ENCODE measurements around the gene COMP. TPM values are rescaled to one million over a fixed set of nuclear protein-coding genes. Genes with fewer than 3 reads are reported as not detected.
"Not testable (repeated sequence)": the region's sequence is repeated elsewhere in the genome, so short reads cannot be mapped to it uniquely, and the experiment has no call there.

COMP gene
- total RNA-seq, 1 experiment from 2014 or later: 0.13 TPM

- Mint-ChIP-seq H3K27me3 (ENCODE audit: low read depth) (peaks cover 74% of the 10 kb centered on the region), H3K27ac (no peak overlapping the region), H3K4me3 (no peak overlapping the region), H3K4me1 (no peaks in the 10 kb centered on the region), H3K36me3 (no peaks in the 10 kb centered on the region), H3K9me3 (no peaks in the 10 kb centered on the region)
- TF ChIP-seq, protein P1, sequence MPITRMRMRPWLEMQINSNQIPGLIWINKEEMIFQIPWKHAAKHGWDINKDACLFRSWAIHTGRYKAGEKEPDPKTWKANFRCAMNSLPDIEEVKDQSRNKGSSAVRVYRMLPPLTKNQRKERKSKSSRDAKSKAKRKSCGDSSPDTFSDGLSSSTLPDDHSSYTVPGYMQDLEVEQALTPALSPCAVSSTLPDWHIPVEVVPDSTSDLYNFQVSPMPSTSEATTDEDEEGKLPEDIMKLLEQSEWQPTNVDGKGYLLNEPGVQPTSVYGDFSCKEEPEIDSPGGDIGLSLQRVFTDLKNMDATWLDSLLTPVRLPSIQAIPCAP (CRISPR knock-in tag; IDR thresholded peaks at IDR 0.05): no peak
- no peak for TF ChIP-seq ZNF232 (CRISPR knock-in tag; IDR thresholded peaks at IDR 0.05)
- TF ChIP-seq ELF4 (CRISPR knock-in tag; IDR thresholded peaks at IDR 0.05; ENCODE audit: low read depth): no peak
- no peak for TF ChIP-seq ZMAT4 (CRISPR knock-in tag; IDR thresholded peaks at IDR 0.05)
- TF ChIP-seq, protein P2, sequence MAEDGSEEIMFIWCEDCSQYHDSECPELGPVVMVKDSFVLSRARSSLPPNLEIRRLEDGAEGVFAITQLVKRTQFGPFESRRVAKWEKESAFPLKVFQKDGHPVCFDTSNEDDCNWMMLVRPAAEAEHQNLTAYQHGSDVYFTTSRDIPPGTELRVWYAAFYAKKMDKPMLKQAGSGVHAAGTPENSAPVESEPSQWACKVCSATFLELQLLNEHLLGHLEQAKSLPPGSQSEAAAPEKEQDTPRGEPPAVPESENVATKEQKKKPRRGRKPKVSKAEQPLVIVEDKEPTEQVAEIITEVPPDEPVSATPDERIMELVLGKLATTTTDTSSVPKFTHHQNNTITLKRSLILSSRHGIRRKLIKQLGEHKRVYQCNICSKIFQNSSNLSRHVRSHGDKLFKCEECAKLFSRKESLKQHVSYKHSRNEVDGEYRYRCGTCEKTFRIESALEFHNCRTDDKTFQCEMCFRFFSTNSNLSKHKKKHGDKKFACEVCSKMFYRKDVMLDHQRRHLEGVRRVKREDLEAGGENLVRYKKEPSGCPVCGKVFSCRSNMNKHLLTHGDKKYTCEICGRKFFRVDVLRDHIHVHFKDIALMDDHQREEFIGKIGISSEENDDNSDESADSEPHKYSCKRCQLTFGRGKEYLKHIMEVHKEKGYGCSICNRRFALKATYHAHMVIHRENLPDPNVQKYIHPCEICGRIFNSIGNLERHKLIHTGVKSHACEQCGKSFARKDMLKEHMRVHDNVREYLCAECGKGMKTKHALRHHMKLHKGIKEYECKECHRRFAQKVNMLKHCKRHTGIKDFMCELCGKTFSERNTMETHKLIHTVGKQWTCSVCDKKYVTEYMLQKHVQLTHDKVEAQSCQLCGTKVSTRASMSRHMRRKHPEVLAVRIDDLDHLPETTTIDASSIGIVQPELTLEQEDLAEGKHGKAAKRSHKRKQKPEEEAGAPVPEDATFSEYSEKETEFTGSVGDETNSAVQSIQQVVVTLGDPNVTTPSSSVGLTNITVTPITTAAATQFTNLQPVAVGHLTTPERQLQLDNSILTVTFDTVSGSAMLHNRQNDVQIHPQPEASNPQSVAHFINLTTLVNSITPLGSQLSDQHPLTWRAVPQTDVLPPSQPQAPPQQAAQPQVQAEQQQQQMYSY (CRISPR knock-in tag; IDR thresholded peaks at IDR 0.05): no peak
- no peak for DNase-seq (ENCODE audit: low spot score)
- POLR2A ChIA-PET: no interaction called here
- CTCF ChIA-PET: no interaction called here
- no peak for ATAC-seq
Observed at GRCh38 chr19:18815673-18816072, 24.6 kb upstream of the COMP start.

DNA sequence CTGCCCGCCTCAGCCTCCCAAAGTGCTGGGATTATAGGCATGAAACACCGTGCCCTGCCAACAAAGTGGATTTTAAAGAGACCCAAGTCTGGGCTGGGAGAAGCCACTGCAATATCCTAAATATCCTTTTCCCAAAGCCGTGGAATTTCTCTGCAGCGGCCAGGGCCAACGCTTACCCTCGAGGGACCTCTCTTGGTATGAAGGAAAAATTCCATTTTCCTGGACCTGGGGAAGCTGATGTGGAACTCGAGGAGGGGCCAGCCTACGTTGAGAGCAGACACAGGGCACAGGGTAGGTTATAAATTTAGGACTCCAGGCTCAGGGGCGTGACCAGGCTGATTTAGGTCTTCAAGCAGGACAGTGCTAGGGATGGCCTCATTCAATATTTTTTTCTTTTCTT, 23.0 kb upstream of the COMP start:
- Mint-ChIP-seq H3K27me3 (ENCODE audit: low read depth) (peaks cover 73% of the 10 kb centered on the region), H3K27ac (no peak overlapping the region), H3K4me1 (no peaks in the 10 kb centered on the region), H3K36me3 (no peaks in the 10 kb centered on the region), H3K9me3 (no peaks in the 10 kb centered on the region), H3K4me3 (no peak overlapping the region)
- TF ChIP-seq HMGA2 (CRISPR knock-in tag; IDR thresholded peaks at IDR 0.05): no peak
- ATAC-seq: no peak
- DNase-seq (ENCODE audit: low spot score): no peak
- CTCF ChIA-PET: no interaction called here
- POLR2A ChIA-PET: no interaction called here

DNA sequence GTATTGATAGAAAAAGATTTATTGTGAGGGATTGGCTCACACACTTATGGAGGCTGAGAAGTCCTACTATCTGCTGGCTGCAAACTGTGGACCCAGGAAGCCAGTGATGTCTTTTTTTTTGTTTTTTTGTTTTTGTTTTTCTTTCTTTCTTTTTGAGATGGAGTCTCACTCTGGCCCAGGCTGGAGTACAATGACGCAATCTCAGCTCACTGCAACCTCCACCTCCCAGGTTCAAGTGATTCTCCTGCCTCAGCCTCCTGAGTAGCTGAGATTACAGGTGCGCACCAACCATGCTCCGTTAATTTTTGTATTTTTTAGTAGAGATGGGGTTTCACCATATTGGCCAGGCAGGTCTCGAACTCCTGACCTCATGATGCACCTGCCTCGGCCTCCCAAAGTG, 20.5 kb upstream of the COMP start:
- H3K4me1 Mint-ChIP-seq; H3K9me3 Mint-ChIP-seq; DNase-seq (ENCODE audit: low spot score); H3K4me3 Mint-ChIP-seq; H3K27ac Mint-ChIP-seq; H3K36me3 Mint-ChIP-seq; ATAC-seq; POLR2A ChIA-PET: not testable (repeated sequence)
- peaks cover 67% of the 10 kb centered on the region for H3K27me3 Mint-ChIP-seq (ENCODE audit: low read depth)
- CTCF ChIA-PET: interaction anchor here (1.2 kb wide), 1 partner anchor 35 kb away, joined by 6 read pairs; no protein-coding TSS in a partner anchor

GRCh38 chr19:18809149-18809868, 18.2 kb upstream of the COMP start:
- Mint-ChIP-seq H3K4me3 (no peak overlapping the region), H3K9me3 (no peaks in the 10 kb centered on the region), H3K36me3 (no peaks in the 10 kb centered on the region), H3K27me3 (ENCODE audit: low read depth) (peaks cover 53% of the 10 kb centered on the region), H3K27ac (no peak overlapping the region), H3K4me1 (no peaks in the 10 kb centered on the region)
- no peak for DNase-seq (ENCODE audit: low spot score)
- no peak for ATAC-seq
- POLR2A ChIA-PET: no interaction called here
- CTCF ChIA-PET: interaction anchor here (0.6 to 0.7 kb wide), 2 partner anchors 13 to 40 kb away, joined by 3 to 4 read pairs; no protein-coding TSS in a partner anchor
- TF ChIP-seq, protein P3, sequence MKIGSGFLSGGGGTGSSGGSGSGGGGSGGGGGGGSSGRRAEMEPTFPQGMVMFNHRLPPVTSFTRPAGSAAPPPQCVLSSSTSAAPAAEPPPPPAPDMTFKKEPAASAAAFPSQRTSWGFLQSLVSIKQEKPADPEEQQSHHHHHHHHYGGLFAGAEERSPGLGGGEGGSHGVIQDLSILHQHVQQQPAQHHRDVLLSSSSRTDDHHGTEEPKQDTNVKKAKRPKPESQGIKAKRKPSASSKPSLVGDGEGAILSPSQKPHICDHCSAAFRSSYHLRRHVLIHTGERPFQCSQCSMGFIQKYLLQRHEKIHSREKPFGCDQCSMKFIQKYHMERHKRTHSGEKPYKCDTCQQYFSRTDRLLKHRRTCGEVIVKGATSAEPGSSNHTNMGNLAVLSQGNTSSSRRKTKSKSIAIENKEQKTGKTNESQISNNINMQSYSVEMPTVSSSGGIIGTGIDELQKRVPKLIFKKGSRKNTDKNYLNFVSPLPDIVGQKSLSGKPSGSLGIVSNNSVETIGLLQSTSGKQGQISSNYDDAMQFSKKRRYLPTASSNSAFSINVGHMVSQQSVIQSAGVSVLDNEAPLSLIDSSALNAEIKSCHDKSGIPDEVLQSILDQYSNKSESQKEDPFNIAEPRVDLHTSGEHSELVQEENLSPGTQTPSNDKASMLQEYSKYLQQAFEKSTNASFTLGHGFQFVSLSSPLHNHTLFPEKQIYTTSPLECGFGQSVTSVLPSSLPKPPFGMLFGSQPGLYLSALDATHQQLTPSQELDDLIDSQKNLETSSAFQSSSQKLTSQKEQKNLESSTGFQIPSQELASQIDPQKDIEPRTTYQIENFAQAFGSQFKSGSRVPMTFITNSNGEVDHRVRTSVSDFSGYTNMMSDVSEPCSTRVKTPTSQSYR (CRISPR knock-in tag; IDR thresholded peaks at IDR 0.05): no peak
- no peak for TF ChIP-seq ATF2 (CRISPR knock-in tag; IDR thresholded peaks at IDR 0.05; ENCODE audit: borderline replicate concordance, low read depth)
- TF ChIP-seq, protein P4, sequence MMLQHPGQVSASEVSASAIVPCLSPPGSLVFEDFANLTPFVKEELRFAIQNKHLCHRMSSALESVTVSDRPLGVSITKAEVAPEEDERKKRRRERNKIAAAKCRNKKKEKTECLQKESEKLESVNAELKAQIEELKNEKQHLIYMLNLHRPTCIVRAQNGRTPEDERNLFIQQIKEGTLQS (CRISPR knock-in tag; conservative IDR thresholded peaks at IDR 0.05): no peak
- TF ChIP-seq, protein P5, sequence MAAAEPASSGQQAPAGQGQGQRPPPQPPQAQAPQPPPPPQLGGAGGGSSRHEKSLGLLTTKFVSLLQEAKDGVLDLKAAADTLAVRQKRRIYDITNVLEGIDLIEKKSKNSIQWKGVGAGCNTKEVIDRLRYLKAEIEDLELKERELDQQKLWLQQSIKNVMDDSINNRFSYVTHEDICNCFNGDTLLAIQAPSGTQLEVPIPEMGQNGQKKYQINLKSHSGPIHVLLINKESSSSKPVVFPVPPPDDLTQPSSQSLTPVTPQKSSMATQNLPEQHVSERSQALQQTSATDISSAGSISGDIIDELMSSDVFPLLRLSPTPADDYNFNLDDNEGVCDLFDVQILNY (CRISPR knock-in tag; IDR thresholded peaks at IDR 0.05): no peak
- TF ChIP-seq ELF4 (CRISPR knock-in tag; IDR thresholded peaks at IDR 0.05; ENCODE audit: low read depth): no peak
- TF ChIP-seq CBFB (CRISPR knock-in tag; IDR thresholded peaks at IDR 0.05; ENCODE audit: low read depth): no peak
- no peak for TF ChIP-seq ZNF423 (CRISPR knock-in tag; IDR thresholded peaks at IDR 0.05)
- TF ChIP-seq, protein P6, sequence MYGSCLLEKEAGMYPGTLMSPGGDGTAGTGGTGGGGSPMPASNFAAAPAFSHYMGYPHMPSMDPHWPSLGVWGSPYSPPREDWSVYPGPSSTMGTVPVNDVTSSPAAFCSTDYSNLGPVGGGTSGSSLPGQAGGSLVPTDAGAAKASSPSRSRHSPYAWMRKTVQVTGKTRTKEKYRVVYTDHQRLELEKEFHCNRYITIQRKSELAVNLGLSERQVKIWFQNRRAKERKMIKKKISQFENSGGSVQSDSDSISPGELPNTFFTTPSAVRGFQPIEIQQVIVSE (CRISPR knock-in tag; IDR thresholded peaks at IDR 0.05; ENCODE audit: borderline replicate concordance): no peak
- no peak for TF ChIP-seq SMAD3 (CRISPR knock-in tag; IDR thresholded peaks at IDR 0.05; ENCODE audit: borderline replicate concordance)
- TF ChIP-seq ETV6 (CRISPR knock-in tag; IDR thresholded peaks at IDR 0.05): no peak
- TF ChIP-seq ZNF317 (CRISPR knock-in tag; IDR thresholded peaks at IDR 0.05; ENCODE audit: borderline replicate concordance, low read depth): no peak

Measured in WTC11 (cell line).